GM21360 (cell line): ENCODE results near the gene HSPA12B.

Experiments
- ATAC-seq: cut with Tn5 transposase; IDR thresholded peaks from one replicate; pipeline ENCODE4 v1.9.1; 2021; ENCODE audit warnings: mild to moderate bottlenecking, moderate library complexity; ENCODE audit not compliant: unreplicated experiment

The HSPA12B gene

DNA sequence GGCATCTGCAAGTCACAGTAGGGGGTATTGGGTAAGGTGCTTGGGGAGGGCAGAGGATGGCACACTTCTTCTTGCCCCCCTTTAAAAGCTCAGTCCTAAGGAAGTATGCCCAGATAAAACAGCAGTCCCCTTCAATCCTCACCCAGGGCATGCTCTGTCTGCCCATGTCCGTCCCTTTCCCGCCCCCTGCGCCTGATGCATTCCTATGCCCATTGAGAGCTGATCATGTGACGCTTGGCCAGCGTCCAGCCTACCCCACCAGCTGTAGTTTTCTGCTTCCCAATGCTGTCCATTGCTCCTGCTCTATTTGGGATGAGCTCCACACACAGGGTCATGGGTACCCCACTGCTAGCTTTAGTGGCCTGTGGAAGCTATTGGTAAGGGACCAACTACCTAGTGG, 28.4 kb upstream of the HSPA12B start:
- ATAC-seq: no peak

DNA sequence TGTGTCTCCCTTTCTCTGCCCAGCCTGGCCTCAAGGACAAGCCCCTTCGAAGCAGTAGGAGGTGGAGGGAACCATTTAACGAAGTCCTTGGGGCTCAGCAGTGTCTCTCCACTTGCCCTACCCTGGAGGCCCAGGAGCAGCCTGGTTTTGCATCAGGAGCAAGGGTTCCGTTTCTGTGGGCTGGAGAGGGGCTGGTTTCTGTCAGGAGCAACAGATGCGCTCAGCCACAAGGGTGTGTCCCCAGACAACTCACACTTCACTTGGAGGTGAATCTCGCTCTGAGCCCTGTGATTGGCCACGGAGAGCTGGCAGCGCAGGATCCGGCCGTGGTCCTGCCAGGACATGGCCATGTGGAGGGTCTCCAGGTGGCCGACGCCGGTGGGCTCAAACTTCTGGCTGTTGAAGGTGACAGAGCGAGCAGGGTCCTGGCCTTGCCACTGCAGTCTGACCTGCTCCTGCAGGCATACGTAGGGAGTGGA, 27.0 kb upstream of the HSPA12B start:
- no peak for ATAC-seq

DNA sequence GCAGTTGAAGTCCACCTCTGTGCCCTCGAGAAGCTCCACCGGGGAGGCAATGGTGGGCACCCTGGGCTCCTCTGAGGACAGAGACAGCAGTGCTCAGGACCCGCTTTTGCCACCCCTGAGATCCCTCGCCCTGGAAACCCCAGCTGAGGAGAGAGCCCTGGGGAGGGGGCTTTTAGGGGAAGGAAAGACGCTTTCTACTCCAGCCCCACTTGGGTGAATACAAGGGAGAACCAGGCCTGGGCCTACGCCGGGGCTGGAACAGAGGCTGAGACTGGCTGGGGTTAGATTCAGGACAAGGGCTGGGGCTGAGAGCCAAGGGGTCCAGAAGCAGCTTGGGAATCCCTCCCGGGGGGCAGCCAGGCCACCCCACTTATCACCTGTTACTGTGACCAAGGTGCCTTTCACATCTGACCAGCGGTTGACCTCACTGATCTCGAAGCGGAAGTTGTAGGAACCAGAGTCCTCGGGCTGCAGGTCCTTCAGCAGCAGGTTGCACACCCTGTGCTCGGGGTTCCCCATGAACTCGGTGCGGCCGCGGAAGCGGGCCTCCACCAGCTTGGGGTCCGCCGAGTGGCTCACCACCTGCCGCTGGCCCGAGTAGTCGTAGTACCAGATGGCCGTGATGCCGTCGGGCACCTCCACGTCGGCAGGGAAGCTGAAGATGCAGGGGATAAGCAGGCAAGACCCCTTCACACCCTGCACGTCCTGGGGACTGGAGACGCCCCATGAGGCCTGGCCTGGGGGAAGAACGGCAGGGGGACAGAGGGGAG, 26.3 kb upstream of the HSPA12B start:
- no peak for ATAC-seq

DNA sequence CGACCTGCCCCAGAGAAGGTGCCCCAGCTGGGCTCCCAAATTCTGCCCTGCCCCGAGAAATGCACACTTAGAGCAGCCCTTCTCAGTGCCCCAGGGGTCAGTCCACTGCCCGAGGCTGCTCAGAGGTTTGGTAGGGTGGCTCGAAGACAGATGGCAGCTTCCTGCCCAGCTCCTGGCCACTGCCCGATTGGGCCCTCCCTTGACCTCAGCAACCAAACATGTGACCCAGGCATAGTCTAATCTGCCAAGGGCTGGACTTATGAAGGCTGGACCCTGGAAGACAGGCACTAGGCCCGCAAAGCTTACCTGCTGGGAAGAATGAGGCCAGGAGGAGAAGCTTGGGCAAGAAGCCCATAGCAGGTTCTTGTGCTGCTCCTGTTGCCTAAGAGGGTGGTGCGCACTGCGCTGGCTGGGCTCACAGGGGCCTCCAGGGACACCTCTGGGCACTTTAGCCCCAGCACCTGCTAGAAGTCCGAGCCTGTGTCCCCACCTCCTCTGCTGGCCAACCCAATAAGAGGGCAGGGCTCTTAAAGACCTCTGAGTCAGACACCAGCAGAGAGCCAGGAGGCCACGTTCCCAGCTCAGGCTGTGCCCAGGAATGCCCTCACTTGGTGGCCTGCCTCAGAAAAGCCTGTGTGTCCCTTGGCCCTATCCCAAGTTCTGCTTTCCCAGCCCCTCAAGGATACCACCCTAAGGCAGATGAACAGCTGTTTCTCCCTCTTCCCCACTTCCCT, 25.5 kb upstream of the HSPA12B start:
- ATAC-seq: no peak

DNA sequence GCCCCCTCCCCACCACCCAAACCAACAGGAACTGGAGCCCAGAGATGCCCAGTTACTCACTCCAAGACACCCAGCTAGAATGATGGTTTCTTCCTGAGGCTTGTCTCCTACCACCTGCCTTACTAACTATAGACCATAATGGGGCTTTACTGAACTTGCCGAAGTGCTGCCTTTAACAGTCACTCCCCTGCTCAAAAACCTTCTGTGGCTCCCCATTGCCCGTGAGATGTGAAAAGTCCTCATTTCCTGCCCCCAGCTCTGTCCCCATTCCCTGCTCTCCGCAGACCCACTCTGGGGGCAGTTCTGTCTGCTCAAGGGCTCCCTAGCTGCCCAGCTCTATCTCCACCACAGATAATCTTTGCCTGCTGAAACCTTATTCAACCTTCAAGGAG, 25.0 kb upstream of the HSPA12B start:
- no peak for ATAC-seq

DNA sequence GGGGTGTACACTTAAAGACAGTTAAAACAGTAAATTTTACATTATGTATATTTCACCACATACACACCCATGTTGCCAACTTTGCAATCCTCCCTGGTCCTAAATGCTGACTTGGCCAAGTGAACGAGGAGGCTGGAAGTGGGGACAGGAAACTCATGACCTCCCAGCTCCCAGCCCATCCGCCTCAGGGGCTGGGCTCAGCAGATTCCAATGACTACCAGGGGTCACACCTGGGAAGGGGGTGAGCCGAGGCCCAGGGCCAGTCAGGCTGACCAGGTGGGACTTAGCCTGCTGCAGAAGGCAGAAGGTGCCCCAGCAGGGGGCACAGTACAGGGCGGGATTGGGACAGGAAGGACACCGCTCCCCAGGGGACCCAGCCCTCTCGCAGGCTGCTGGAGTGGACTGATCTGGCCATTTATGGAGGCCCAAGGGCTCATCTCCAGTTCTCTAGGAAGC, 22.4 kb upstream of the HSPA12B start:
- ATAC-seq: no peak

DNA sequence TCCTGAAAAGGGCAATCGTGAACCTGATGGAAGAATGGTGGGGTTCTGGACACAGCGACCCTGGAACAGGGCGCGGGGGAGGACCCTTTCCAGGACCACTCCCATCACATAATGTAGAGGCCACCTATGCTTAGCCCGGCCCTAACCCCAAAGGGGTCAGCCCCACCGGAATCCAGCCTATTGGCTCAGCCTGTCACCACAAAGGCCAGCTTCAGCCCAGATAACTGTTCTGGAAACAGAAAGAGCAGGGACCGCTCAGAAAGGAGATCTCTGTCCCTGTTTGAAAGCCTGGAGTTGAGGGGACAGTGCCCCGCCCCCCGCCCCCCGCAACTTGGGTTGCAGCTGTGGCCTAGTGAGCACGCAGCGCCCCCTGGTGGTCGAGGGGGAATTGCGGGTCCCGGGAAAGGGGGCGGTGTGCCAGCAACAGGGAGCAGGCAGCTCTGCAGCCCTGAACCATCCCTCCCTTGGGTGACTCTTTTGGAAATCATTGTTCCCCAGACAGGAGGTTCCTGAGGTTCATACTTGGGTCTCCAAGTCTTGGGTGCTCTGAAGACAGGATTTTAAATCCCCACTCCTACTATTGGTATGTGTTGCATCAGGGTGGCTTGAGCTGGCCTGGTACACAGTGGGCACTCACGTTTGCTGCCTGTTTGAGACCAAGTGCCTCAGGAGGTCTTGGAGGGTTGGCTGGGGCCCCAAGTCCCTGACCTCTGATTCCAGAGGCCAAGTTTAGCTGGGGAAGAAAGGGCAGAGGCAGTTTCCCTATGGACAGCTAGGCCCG, 21.6 kb upstream of the HSPA12B start:
- no peak for ATAC-seq

DNA sequence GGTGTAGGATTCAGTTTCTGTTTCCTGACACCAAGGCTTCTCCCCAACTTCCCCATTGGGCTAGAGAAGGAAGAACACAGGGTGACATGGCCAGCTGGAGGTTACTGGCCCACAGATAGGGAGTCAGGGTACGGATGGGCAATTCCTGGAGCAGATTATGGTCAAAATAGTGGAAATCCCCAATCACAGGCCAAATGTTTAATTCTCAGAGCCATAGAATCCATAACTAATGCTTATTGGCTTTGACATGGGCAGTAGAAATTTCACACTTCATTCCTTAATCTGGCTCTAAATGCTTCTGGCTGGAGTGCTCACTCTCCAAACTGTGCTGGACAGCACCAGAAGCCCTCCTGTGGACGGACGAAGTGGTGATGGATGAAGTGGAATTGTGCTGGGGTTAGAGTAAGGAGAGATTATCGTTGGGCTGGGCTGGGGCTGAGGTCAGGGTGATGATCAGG, 21.0 kb upstream of the HSPA12B start:
- no peak for ATAC-seq

DNA sequence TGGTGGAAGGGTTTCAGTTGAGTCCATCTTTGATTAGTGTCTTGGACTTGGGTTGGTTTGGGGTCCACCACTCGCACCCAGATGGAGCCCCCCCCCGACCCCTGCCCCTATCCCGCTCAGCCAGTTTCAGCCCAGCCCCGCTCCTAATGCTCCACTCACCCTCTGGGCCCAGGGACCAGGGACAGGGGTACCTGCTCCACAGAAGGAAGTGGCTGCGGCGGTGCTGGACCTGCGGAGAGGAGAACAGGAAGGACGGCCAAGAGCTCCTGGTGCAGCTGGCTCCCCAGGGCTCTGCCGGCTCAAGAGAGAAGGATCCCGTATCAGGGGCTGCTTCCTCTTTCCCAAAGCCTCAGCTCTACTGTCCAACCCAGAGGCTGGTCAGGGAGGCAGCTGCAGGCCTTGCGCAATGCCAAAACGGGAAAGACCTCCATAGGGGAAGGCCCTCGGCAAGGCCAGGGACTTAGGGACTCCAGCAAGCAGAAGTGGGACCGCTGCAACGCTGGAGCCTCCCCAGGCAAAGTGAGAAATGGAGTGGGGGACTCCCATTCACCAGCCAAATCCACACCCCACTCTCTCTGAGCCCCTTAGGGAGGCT, 20.1 kb upstream of the HSPA12B start, which contains the start of gene SIGLEC1:
SIGLEC1 (minus strand) TSS at position 322 of the 595 bp plus-strand sequence. CDS start 5,472 bp downstream, outside the sequence.
- no peak for ATAC-seq

DNA sequence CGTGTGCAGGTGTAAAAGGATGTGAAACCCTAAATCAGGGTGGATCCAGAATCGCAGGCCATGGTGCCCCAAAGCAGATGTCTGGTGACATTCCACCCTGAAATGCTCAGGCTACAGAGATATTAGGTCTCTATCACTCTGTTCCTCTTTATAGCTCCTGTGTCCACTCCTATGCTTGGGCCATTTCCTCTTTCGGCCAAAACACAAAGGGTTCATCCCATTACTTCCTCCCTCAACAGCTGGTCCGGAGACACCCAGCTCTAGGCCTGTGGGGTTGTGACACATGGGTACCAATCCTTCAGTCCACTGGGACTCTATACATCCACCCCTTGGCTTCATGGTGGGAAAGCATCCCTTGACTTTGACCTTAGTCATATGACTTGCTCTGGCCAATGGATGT, 18.4 kb upstream of the HSPA12B start:
- no peak for ATAC-seq

DNA sequence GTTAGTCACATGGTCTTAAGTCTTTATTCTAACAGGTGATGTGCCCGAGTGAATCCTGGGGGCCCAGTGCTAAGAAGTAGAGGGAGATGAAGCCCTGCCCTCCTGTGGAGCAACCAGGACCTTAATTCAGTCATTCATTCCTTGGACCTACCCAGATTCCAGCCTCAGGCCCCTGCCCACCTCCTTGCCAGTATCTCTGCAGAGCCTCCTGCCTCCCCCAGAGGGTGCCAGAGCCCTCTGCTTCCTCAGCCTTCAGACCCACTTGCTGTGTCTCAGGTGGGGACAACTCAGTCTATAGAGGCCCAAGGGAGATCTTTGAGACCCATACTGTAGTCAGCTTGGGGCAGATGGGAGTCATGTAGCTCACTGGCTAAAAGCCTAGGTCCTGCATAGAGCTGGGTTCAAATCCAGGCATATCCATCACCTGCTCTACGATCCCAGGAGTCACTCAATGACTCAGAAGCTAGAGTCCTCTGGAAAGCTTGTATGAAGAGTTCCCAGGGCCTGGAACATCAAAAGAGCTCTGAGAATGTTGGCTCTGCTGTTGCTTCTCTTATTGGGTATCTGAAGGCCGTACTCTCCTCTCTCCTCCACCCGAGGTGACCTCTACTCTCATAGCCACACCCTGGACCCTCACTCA, 16.2 kb upstream of the HSPA12B start:
- ATAC-seq: no peak

DNA sequence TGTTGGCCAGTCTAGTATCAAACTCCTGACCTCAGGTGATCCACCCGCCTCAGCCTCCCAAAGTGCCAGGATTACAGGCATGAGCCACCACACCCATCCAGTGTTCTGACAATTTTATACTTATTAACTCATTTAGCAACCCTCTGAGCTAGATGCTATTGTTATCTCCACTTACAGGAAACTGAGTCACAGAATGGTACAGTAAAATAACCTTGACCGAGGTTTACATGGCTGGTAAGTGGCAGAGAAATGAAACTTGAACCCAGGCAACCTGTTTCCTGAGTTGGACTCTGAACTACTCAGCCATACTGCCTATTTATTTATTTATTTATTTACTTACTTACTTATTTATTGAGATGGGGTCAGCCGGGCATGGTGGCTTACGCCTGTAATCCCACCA, 13.4 kb upstream of the HSPA12B start:
- ATAC-seq: no peak

DNA sequence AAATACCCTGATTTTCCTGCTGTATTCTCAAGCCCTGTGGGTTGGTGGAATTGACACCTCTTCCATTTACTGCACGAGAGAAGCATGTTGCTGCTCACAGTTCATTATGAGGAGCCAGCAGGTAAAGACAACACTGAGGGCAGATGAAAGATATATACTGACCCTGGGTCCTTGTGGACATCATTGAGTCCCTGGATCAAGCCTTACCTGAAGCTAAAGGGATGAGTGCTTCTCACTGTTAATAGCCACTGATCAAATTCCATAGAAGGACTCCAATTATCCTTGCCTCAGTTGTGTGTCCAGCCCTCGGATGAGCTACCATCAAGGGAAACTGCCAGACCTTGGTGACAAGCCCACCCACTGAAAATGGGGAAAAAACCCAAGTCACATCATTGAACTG, 12.4 kb upstream of the HSPA12B start:
- ATAC-seq: no peak

DNA sequence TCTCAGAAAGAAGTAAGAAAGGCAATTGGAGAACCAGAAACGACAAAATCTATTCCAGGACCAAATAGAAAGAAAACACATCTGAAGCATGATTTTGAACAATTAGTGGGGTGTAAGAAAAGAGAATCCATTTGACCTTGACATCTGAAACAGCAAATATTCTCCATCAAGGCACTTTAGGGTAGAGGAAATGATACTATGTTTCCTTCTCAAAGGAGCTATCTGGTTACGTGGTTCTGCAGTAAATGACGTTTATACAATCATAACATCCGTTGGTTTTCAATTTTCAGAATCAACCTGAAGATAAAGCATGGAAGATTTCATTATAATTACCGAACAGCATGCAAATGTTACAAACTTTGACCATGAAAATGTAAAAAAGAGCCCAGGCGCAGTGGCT, 11.9 kb upstream of the HSPA12B start:
- ATAC-seq: no peak

DNA sequence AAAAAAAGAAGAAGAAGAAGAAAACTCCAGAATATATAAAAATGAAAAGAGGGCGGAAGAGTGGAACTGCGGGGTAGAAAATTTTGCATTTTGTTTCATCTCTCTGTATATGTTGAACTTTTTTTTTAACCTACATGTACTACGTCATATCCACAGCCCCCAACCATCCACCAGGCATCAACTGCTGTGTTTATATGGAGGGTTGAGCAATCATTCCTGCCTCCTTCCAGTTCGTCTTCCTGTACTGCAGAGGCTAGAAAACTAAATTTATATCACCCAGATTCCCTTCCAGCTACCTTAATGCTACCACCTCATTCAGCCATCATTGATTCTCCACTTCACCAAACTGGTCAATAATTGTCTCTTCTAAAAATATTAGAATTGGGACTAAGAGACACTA, 10.6 kb upstream of the HSPA12B start:
- no peak for ATAC-seq

DNA sequence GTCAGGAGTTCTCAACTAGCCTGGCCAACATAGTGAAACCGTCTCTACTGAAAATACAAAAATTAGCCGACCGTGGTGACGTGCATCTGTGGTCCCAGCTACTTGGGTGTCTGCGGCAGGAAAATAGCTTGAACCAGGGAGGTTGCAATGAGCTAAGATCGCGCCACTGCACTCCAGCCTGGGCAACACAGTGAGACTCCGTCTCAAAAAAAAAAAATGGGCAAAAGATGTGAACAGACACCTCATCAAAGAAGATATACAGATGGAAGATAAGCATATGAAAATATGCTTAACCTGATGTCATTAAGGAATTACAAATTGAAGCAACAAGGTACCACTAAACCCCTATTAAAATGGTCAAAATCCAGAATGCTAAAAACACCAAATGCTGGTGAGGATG, 9.2 kb upstream of the HSPA12B start:
- no peak for ATAC-seq

DNA sequence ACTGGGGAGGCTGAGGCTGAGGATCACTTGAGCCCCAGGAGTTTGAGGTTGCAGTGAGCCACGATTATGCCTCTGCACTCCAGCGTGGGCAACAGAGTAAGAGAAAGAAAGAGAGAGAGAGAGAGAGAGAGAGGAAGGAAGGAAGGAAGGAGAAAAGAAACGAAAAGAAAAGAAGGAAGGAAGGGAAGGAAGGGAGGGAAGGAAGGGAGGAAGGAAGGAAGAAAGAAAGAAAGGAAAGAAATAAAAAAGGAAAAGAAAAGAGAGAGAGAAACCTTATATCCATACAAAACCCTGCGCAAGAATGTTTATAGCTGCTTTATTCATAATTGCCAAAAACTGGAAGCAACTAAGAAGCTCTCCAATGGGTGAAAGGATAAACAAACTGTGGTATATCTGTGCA, 8.1 kb upstream of the HSPA12B start:
- no peak for ATAC-seq

DNA sequence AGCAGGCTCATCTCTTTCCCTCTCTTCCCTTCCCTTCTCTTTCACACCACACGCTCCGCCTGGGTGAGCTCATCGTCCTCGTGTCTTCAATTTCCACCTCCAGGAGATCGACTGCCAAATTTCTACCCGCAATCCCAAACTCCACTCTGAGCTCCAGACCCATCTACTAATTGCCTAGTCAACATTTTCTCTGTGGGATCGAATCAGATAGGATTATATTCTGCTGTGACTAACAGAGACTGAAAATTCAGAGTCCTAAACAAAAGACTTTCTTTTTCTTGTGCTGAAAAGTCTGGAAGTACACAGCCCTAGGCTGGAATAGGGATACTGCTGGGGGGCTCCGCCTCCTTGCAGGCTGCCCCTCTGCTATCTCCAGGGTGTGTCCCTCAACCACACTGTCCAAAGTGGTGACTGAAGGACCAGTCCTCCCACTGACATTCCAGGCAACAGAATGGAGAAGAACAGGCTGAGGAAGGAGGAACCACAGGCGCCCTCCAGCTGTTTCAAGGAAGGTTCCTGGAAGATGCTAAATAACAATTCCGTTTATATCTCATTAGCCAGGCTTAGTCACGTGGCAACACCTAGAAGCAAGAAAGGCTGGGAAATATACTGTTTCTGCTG, 5.0 kb upstream of the HSPA12B start:
- ATAC-seq: no peak

DNA sequence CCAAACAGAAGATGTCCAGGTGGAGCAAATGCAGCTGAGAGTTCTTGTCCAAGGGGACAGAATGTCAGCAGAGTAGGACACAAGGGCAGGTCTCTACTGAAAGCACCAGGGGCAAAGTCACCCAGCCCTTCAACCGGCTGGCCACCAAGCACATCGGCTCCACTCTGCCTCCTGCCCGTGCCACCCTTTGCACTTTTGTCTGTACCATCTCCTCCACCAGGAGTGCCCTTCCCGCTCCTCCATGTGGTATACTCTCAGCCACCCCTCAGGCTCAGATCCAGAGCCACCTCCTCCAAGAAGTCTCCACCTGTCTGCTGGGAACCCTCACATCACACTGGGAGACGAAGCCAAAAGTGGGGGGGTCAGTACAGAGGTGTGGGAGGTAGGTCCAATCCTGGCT, 4.1 kb upstream of the HSPA12B start:
- ATAC-seq: no peak

DNA sequence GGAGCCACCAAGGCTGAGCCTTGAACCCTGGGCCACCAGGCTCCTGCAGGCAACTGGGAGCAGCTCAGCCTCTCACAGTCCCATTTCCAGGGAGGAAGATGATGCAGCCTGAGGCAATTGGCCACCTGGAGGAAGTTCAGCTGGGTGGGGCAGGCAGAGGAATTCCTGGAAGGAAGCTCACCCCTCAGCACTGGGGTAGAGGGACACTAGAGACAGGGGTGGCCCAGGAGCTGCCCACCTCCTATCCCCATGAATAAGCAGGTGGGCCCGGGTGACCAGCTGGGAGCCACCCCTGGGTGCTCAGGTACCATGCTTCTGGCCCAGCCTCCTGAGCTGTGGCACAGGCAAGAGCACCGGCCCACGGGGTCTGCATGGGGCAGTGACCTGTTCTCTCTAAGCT, 3.6 kb upstream of the HSPA12B start:
- no peak for ATAC-seq
